NCI-H226 (cell line): ENCODE results near the gene ZNF124.
"Not testable (repeated sequence)": the region's sequence is repeated elsewhere in the genome, so short reads cannot be mapped to it uniquely, and the experiment has no call there.

Source experiments
- DNase-seq: peaks from one replicate; pipeline ENCODE4 v3.0.0-alpha.2; 2015

ZNF124 gene

DNA sequence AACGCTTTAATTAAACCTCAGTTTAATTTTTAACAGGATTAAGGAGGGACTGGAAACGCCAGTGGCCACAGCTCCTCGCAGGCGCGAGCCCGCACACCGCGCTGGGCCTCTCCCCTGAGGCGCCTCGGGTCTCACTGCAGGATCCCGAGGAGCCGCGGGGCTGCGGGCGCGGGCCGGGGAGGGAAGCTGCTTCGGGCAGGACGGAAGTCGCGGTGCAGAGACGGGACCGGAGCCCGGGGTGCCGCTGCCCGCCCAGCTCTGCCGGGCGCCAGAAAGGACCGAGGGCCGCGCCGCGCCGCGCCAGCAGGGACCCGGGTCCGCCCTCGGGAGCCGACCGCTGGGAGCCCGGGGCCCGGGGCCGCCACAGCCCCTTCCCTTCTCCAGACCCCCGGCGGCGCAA, 377 bp downstream of the ZNF124 start:
- DNase-seq = not testable (repeated sequence)

DNA sequence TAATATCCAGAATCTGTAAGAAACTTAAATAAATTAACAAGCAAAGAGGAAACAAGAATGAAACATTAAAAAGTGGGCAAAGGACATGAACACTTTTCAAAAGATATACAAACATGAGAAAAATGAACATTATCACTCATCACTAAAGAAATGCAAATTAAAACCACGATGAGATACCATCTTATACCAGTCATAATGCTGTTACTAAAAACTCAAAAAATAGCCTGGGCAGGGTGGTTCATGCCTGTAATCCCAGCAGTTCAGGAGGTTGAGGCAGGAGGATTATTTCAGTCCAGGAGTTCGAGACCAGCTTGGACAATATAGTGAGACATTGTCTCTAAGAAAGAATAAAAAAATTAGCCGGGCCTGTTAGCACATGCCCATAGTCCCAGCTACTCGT, 6.1 kb downstream of the ZNF124 start:
- no peak for DNase-seq

DNA sequence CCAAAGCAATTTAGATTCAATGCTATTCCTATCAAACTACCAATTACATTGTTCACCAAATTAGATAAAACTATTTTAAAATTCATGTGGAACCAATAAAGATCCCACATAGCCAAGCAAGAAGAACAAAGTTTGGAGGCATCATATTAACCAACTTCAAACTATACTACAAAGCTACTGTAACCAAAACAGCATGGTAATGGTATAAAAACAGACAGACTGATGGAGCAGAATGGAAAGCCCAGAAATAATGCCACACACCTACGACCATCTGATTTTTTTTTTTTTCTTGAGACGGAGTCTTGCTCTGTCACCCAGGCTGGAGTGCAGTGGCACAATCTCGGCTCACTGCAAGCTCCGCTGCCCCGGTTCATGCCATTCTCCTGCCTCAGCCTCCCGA, 7.1 kb downstream of the ZNF124 start:
- no peak for DNase-seq

DNA sequence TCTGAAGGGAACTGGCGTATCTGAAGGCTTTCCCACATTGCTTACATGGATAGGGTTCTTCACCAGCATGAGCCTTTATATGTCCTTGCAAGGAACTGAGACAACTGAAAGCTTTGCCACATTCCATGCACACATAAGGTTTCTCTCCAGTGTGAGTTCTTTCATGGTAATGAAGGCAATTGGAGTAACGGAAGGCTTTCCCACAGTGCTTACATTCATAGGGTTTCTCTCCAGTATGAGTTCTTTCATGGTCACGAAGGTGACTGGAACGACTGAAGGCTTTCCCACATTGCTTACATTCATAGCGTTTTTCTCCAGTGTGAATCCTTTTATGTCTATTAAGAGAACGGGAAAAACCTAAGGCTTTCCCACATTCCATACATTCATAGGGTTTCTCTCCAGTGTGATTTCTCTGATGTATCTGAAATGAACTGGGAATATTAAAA, 15.0 kb downstream of the ZNF124 start:
- no peak for DNase-seq

DNA sequence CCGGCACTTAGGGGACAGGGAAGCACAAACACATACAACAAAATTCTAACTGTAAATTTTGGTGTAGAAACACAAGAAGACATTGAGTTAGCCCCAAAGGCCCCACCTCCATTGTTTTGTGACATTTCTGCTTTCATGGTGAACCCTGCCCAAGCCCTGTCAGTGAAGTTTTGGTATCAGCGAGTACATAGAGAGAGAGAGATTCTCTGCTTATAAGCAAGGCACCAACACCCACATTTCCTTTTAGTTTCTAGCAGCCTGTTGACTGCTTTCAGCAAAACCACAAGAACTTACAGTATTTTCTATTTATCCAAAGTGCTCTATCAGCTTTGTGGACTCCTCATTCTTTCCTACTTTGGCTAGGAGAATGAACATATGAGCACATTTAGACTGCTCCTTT, 24.0 kb downstream of the ZNF124 start:
- DNase-seq = no peak

DNA sequence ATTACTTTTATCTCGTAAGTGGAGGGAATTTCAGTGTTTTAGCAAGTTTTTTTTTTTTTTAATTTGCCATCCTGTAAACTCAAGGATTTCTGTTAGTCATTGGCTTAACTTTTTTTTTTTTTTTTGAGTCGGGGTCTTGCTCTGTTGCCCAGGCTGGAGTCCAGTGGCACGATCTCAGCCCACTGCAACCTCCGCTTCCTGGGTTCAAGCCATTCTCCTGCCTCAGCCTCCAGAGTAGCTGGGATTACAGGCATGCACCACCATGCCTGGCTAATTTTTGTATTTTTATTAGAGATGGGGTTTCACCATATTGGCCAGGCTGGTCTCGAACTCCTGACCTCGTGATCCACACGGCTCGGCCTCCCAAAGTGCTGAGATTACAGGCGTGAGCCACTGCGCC, 24.7 kb downstream of the ZNF124 start:
- DNase-seq = not testable (repeated sequence)

DNA sequence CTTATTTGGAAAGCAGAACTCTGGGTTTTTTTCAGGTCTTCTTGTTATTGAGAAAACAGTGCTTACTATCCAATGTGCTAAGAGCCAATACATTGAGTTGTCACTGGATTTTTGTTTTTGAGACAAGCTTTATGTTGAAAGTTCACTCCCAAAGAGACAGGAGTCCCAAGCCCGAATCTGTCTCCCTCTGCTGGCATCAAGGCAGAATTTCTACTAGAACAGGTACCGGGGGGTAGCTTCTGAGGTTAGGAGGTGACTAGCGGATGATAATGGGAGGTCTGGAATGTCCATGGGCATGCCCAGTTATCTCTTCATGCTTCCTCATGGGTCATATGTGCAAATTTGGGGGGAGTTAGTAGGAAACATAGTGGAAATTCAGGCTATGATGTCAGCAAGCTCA, 25.1 kb downstream of the ZNF124 start:
- no peak for DNase-seq

DNA sequence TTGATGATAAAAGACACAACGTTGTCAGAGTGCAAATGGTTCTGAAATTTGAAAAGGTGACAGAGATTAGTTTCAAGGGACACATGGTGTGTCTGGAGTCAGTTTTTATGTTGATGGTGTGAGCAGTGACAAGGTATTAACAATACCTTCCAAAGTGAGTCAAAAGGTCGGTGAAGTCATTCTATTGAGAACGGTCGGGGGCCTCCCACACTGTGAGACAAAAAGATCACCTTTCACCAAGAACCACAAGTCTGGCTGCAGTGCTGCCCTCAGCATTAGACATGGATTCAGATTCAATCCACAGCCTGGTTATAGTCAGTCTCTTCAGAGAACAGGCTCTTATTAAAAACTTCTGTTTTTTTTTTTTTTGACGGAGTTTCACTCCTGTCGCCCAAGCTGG, 26.5 kb downstream of the ZNF124 start:
- no peak for DNase-seq

DNA sequence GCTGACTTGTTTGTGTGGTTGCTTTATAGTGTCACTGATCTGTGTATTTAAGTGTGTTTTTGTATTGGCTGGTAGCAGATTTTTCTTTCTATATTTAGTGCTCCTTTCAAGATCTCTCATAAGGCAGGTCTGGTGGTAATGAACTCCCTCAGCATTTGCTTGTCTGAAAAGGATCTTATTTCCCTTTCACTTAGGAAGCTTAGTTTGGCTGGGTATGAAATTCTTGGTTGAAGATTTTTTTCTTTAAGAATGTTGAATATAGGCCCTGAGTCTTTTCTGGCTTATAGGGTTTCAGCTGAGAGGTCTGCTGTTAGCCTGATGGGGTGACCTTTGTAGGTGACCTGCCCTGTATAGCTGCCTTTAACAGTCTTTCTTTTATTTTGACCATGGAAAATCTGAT, 32.3 kb downstream of the ZNF124 start:
- not testable (repeated sequence) for DNase-seq

DNA sequence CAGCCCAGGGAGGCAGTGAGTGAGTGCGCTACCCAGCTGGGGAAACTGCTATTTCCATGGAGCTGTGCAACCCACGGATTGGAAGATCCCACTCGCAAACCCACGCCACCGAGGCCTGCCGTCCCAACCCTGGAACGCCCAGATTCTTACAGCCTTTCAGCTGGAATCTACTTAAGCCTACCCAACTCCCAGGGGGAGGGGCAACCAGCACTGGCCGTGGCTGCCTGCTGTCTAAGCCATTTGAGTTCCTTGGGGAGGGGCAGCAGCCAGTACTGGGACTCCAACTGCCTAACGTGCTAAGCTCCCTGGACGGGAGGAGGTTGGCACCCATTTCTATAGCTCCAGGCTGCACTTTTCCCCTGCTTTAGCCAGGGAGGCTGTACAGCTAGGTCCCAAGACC, 40.6 kb downstream of the ZNF124 start:
- no peak for DNase-seq

DNA sequence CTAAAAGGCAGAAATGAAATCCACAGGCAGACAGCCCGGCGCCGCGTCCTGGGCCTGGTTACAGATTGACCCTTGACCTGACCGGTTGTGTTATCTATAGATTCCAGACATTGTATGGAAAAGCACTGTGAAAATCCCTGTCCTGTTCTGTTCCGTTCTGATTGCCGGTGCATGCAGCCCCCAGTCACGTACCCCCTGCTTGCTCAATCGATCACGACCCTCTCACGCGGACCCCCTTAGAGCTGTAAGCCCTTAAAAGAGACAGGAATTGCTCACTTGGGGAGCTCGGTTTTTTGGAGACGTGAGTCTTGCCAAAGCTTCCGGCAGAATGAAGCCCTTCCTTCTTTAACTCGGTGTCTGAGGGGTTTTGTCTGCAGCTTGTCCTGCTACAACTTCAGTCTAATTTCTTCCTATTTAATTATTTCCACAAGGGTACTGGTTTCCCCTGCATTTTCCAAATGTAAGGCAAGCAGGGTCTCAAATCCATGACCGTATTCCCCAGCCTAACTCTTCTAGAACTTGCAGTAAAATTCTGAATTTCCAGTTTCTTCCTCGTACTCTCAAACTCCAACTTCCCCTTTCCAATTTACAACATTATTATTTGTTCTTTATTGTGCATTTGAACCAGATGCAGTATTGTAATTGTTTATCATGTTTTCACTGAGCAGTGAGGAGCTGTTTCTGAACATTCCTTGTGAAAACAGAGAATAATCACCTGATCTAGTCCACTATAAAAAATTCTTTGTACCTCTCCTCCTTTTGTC, 44.1 kb downstream of the ZNF124 start:
- not testable (repeated sequence) for DNase-seq

DNA sequence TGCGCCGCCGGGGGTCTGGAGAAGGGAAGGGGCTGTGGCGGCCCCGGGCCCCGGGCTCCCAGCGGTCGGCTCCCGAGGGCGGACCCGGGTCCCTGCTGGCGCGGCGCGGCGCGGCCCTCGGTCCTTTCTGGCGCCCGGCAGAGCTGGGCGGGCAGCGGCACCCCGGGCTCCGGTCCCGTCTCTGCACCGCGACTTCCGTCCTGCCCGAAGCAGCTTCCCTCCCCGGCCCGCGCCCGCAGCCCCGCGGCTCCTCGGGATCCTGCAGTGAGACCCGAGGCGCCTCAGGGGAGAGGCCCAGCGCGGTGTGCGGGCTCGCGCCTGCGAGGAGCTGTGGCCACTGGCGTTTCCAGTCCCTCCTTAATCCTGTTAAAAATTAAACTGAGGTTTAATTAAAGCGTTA, 45.2 kb downstream of the ZNF124 start:
- not testable (repeated sequence) for DNase-seq

DNA sequence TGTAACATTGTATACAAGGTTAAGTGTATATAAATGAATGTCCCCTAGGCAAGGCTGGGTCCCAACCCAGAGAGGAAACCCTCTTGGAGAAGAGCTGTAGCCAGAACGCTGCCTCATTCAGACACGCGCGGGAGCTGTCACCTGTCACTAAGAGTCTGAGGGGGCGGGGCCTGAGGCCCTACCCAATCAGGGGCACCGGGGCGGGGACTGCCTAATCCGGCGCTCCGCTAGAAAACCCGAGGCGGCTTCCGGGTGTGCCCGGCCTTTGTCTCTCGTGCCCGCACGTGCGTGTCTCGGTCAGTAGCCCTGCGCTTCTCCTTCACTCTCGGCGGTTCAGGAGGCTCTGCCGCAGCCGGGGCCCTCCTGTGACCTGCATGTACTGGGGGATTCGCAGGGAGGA, 45.7 kb downstream of the ZNF124 start:
- DNase-seq = not testable (repeated sequence)

DNA sequence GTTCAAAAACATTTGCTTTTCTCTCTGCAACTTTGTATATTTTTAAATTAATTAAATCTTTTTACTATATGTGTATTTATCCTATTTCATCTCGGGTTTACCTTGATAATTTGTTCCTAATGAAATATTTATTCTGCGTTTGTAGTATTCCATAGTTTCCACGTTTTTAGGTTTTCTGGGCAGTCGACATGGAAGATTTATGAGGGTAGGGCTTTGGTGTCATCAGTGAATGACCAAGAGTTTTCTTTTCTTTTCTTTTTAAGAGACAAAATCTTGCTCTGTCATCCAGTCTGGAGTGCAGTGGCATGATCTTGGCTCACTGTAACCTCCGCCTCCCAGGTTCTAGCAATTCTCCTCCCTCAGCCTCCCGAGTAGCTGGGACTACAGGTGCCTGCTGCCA, 50.4 kb downstream of the ZNF124 start:
- no peak for DNase-seq

DNA sequence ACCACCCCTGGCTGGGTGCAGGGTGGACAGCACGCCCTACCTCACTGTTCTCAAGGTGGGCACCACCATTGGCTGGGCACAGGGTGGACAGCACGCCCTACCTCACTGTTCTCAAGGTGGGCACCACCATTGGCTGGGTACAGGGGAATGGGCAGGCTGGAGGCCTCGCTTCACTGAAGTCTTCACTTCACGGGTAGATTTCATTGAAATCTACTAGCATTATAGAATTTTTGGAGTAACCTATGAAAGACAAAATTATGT, 51.5 kb downstream of the ZNF124 start:
- not testable (repeated sequence) for DNase-seq

DNA sequence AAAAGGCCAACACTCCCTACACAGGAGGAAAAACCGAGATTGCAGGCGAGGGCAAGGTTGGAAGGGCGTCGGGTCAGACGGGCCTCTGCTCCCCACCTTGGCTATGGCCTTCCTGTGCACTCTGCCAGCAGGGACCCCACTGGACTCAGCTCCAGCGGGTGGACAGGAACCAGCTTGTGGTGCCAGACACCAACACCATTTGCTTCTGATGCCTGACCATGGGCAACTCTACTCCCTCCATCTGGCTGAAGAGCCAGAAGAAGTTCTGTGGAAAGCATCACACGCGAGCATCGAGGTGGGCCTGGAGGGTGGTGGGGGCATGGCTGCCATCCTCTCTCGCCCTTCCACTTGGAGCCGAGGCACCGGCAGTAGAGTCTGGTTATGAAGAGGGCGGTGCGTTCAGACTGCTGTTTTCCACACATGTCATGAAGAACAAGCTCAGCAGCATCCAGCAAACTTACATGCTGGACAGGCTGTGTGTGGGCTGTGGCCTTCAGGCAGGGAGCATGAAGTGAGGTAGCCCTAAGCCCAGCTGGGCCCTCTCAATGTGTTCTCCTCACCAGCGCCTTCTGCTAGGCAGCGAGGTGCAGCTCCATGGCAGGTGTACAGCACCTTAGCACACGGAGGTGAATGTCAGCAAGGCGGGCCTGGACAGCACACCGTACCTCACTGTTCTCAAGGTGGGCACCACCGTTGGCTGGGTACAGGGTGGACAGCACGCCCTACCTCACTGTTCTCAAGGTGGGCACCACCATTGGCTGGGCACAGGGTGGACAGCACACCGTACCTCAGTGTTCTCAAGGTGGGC, 52.0 kb downstream of the ZNF124 start:
- no peak for DNase-seq

DNA sequence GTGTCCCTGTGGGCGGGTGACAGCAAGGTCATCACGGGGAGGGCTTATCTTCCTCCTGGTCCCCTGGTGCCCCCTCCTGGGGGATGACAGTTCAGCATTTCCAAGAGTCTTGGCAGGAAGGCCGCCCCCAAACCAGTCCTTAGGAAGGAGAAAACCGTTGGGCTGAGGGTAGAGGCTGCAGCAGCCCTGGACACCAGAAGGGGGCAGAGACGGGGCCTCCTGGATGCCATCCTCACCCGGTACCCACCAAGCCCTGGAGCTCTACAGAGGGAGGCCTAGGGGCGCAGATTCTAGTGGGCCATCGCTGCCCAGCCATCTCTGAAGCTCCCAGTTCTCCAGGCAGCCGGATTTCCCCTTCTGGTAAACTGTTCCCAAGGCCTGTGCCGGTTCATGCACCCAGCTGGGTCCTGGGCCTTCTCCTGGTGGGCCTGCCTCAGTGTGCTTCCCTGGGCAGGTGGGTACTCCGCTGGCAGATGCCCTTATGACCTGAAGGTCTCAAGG, 52.8 kb downstream of the ZNF124 start:
- DNase-seq = no peak

DNA sequence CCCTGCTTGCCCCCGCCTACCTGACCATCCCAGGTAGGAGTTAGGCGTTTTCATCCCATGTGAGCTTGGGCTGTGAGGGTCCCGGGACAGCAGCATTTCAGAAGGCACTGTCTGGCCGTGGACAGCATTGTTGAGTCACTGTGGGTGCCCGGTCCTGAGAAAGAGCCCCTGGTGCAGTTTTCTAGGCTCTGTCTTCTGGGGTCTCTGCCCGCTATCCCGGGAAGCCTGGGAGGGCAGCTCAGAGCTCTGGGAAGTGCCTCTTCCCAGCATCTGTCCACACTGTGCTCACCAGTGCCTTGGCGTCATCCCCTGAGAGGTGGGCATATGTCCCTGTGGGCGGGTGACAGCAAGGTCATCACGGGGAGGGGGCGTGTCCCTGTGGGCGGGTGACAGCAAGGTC, 56.3 kb downstream of the ZNF124 start:
- no peak for DNase-seq

DNA sequence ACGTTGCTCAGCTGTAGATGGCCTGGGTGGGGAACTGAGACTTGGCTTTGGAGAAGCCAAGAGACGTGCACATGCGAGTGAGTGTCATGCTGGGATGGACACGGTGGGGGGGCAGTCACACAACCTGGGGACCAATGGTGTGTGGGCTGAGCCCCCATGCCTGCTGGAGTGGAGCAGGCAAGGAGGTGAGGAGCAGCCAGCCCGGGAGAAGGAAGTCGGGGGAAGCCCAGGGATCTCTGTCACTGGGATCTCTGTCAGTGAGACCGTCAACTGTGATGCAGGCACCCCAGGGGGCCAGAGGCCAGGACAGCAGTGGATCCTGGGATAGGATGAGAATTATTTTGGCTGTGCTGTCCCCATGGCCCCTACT, 56.7 kb downstream of the ZNF124 start:
- no peak for DNase-seq

DNA sequence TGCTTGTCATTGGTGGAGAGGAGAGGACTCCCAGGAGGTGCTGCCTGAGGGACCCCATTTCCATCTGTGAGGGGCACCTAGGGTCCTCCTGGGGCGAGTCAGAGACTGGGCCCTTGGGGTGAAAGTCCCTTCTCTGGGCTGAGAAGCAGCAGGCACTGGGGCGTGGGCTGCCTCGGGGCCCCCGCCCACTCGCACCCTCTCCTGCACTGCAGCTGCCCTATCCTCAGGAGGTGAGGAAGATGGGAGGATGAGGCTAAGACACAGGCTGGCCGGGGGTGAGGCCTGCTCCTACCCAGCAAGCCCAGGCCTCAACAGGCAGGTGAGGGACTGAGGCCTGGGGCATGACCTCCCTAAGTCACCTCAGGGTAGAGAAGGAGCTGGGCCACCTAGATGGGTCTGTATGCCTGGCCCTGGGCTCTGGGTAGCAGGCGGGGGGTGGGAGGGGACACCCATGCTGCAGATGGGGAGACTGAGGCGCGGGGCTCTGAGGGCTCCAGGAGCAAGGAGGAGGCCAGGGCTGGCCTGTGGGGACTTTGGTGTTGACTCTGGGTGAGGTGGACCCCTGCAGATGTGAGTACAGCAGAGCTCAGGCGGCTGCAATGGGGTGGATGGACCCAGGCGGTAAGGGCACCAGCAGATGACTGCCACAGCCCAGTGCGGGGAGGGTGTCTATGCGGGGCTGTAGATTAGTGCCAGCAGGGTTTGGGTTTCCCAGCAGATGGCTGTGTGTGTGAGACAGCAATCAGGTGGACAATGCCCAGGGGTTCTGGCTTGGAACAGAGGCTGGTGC, 57.3 kb downstream of the ZNF124 start:
- no peak for DNase-seq

DNA sequence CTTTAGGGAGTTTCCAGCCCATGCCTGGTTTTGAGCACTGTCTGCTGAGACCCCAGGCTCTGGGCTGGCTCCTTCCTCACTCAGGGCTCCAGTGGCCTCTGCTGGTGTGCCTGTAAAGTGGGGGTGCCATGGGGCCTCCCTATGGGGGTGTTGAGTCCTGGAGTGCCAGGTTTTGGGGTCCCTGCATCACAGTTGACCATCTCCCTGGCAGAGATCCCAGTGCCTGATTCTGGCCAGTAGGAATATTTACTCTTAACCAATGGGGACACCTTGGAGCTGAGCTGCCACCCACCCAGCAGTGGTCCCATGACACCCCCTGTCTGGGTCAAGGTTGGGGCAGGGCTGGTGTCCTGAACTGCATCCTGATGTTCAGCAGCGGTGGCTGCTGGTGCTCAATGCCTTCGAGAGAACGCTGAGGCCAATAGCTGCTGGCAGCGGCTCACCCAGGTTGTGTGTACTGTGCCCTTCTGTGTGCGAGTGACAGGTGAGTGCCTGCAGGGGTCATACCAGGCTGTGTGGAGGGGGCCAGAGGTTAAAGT, 58.0 kb downstream of the ZNF124 start:
- DNase-seq = no peak

DNA sequence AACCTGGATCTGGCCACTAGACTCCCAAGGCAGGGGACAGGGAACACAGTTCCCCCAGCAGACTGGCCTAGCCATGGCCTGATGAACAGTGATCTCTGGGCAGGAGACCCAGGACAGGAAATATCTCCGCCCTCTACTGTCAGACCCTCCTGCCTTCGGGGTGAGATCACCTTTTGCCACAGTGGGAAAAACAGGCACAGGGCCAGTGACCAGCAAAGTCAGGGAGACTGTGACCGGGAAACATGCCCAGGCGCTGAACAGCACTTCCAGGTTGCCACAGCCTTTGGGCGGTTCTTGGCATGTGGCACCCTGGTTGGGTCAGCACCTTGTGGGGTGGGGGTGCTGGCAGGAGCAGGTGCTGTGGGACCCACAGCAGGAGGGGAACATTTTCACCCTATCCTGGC, 58.7 kb downstream of the ZNF124 start:
- DNase-seq = peak; percentile 70

DNA sequence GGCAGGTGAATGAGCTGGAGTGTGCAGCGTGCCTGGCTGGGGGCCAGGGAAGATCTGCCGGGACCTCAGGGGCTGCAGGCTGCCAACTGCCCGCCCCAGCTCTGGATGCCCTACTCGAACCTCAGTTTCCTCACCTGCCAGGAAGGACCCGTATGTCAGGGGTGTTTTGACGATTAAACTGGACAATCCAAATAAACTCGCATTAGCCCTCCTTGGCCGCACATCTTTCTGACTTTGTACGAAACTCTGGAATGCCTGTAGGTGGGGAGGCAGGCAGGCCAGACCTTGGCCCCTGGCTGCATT, 59.4 kb downstream of the ZNF124 start:
- no peak for DNase-seq
